ENCODE data around the gene ZNF831.

Gene ZNF831

GRCh38 chr20:59143326-59143725, 20.3 kb upstream of the ZNF831 start:
- TF ChIP-seq EZH2 (IDR thresholded peaks at IDR 0.05; ENCODE audit: borderline replicate concordance, low read depth, low read length, severe bottlenecking) (no peak), CTCF (IDR thresholded peaks at IDR 0.05; ENCODE audit: borderline replicate concordance, extremely low read depth, low read length, poor library complexity, severe bottlenecking) (no peak)
- no peak overlapping the region for H3K9ac ChIP-seq (ENCODE audit: low read depth, low read length)
- no peak for ATAC-seq (ENCODE audit: insufficient read depth, low read depth)

GRCh38 chr20:59144179-59144830, 19.3 kb upstream of the ZNF831 start:
- H3K4me2 ChIP-seq (ENCODE audit: insufficient read depth, low read length) = no peak overlapping the region
- no peak overlapping the region for H3K27ac ChIP-seq (ENCODE audit: low read length)
- no peak overlapping the region for H3K4me3 ChIP-seq (ENCODE audit: low read depth in 1 of 2, low read length in 2 of 2)
- DNase-seq (no peak), ATAC-seq (ENCODE audit: insufficient read depth, low read depth) (no peak)
- H2AFZ ChIP-seq (ENCODE audit: low read depth, low read length) = no peak overlapping the region
- no peaks in the 10 kb centered on the region for H3K27me3 ChIP-seq (ENCODE audit: insufficient read depth, low read length, poor library complexity)
- TF ChIP-seq EZH2 (IDR thresholded peaks at IDR 0.05; ENCODE audit: borderline replicate concordance, low read depth, low read length, severe bottlenecking) = no peak
- no peak for TF ChIP-seq CTCF (IDR thresholded peaks at IDR 0.05; ENCODE audit: borderline replicate concordance, extremely low read depth, low read length, poor library complexity, severe bottlenecking)
- no peak overlapping the region for H3K9ac ChIP-seq (ENCODE audit: low read depth, low read length)
- no peaks in the 10 kb centered on the region for H3K4me1 ChIP-seq (ENCODE audit: insufficient read depth, low read length)
- H4K20me1 ChIP-seq (ENCODE audit: insufficient read depth, low read length) = peaks cover 8% of the 10 kb centered on the region; the same call in 1 of the 2 replicates
- no peaks in the 10 kb centered on the region for H3K79me2 ChIP-seq (ENCODE audit: insufficient read depth, low read length)
- H3K36me3 ChIP-seq (ENCODE audit: insufficient read depth, low read length) = no peaks in the 10 kb centered on the region
- no peaks in the 10 kb centered on the region for H3K9me3 ChIP-seq (ENCODE audit: insufficient read depth, low read length, severe bottlenecking)

More at GRCh38 chr20:59143326-59143725, 20.3 kb upstream of the ZNF831 start:
- no peak for DNase-seq
- Histone ChIP-seq H3K27ac (ENCODE audit: low read length) (no peak overlapping the region), H3K4me3 (ENCODE audit: low read depth in 1 of 2, low read length in 2 of 2) (no peak overlapping the region), H3K79me2 (ENCODE audit: insufficient read depth, low read length) (no peaks in the 10 kb centered on the region), H3K4me1 (ENCODE audit: insufficient read depth, low read length) (no peaks in the 10 kb centered on the region), H3K4me2 (ENCODE audit: insufficient read depth, low read length) (no peak overlapping the region), H2AFZ (ENCODE audit: low read depth, low read length) (no peak overlapping the region), H3K27me3 (ENCODE audit: insufficient read depth, low read length, poor library complexity) (no peaks in the 10 kb centered on the region), H3K36me3 (ENCODE audit: insufficient read depth, low read length) (no peaks in the 10 kb centered on the region), H3K9me3 (ENCODE audit: insufficient read depth, low read length, severe bottlenecking) (no peaks in the 10 kb centered on the region), H4K20me1 (ENCODE audit: insufficient read depth, low read length) (peaks cover 8% of the 10 kb centered on the region; the same call in 1 of the 2 replicates)

- Histone ChIP-seq H3K27me3 (ENCODE audit: insufficient read depth, low read length, poor library complexity) (no peaks in the 10 kb centered on the region), H3K36me3 (ENCODE audit: insufficient read depth, low read length) (no peaks in the 10 kb centered on the region), H3K4me1 (ENCODE audit: insufficient read depth, low read length) (no peaks in the 10 kb centered on the region)
These were observed 18.8 kb upstream of the ZNF831 start for GRCh38 chr20:59144831-59145196.

More at GRCh38 chr20:59144831-59145196, 18.8 kb upstream of the ZNF831 start:
- Histone ChIP-seq H3K9ac (ENCODE audit: low read depth, low read length) (no peak overlapping the region), H3K4me2 (ENCODE audit: insufficient read depth, low read length) (no peak overlapping the region), H3K79me2 (ENCODE audit: insufficient read depth, low read length) (no peaks in the 10 kb centered on the region), H3K27ac (ENCODE audit: low read length) (no peak overlapping the region), H3K9me3 (ENCODE audit: insufficient read depth, low read length, severe bottlenecking) (no peaks in the 10 kb centered on the region), H4K20me1 (ENCODE audit: insufficient read depth, low read length) (peaks cover 8% of the 10 kb centered on the region; the same call in 1 of the 2 replicates), H3K4me3 (ENCODE audit: low read depth in 1 of 2, low read length in 2 of 2) (no peak overlapping the region), H2AFZ (ENCODE audit: low read depth, low read length) (no peak overlapping the region)
- TF ChIP-seq EZH2 (IDR thresholded peaks at IDR 0.05; ENCODE audit: borderline replicate concordance, low read depth, low read length, severe bottlenecking) (no peak), CTCF (IDR thresholded peaks at IDR 0.05; ENCODE audit: borderline replicate concordance, extremely low read depth, low read length, poor library complexity, severe bottlenecking) (no peak)
- DNase-seq = no peak
- no peak for ATAC-seq (ENCODE audit: insufficient read depth, low read depth)
